ENCODE measurements around the gene PREPL. TPM values are rescaled to one million over a fixed set of nuclear protein-coding genes. Genes with fewer than 3 reads are reported as not detected.

The PREPL gene
- total RNA-seq, 4 donors from 2014 or later, result 29.2 to 55.9 (median 32.4) TPM

DNA sequence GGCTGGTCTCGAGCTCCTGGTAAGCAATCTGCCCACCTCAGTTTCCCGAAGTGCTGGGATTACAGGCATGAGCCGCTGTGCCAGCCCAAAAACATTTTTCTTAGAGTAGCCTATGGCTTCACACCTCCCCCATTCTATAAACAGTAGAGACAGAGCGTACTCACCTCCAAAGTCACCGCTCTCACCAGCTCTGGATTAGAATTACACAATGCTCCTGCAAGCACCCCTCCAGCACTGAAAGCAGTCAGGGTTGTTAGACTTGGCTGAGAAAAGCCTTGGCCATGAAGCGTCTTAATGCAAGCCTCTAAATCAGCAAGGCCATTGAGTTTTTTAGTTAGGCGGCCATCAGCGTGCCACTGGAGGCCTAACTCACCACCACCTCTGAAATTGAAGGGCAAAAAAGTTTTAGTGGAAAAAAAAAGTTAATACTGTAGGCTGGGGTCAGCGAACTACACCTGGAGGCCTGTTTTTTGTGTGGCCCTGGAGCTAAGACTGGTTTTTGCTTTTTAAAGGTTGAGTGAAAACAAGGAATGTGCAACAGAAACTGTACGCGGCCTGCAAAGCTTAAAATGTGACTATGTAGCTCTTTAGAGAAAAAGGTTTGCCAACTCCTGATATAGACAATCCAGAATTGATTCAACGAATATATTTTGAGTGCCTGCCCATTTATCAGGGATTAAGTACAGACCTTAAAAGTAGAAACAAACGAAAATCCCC is 34.6 kb downstream of the PREPL start:
- H3K4me3 ChIP-seq, result no peak overlapping the region
- DNase-seq, result no peak
- no peaks in the 10 kb centered on the region for H3K27me3 ChIP-seq
- no peaks in the 10 kb centered on the region for H3K9me3 ChIP-seq
- intact Hi-C loops (cut with DNase I; ENCODE audit: low total_unique reads) (no loop called here), in situ Hi-C loops (cut with MboI; ENCODE audit: low pct_ligation_motif_present in 1 of 4, low pct_unique_long_range_greater_than_20kb in 1 of 4, low sequenced_read_pairs in 3 of 4) (no loop called here)
- no peak for TF ChIP-seq POLR2A (IDR thresholded peaks at IDR 0.05)
- no peak for TF ChIP-seq EP300 (IDR thresholded peaks at IDR 0.05; ENCODE audit: low read depth)
- TF ChIP-seq, protein P1, sequence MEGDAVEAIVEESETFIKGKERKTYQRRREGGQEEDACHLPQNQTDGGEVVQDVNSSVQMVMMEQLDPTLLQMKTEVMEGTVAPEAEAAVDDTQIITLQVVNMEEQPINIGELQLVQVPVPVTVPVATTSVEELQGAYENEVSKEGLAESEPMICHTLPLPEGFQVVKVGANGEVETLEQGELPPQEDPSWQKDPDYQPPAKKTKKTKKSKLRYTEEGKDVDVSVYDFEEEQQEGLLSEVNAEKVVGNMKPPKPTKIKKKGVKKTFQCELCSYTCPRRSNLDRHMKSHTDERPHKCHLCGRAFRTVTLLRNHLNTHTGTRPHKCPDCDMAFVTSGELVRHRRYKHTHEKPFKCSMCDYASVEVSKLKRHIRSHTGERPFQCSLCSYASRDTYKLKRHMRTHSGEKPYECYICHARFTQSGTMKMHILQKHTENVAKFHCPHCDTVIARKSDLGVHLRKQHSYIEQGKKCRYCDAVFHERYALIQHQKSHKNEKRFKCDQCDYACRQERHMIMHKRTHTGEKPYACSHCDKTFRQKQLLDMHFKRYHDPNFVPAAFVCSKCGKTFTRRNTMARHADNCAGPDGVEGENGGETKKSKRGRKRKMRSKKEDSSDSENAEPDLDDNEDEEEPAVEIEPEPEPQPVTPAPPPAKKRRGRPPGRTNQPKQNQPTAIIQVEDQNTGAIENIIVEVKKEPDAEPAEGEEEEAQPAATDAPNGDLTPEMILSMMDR (IDR thresholded peaks at IDR 0.05), result no peak
- no peak for TF ChIP-seq POLR2AphosphoS5 (IDR thresholded peaks at IDR 0.05)
- no peak overlapping the region for H3K27ac ChIP-seq
- H3K4me1 ChIP-seq, result no peaks in the 10 kb centered on the region
- H3K36me3 ChIP-seq, result peaks cover 0 to 59% (median 26%) of the 10 kb centered on the region in 4 donors
- WGBS, 2 donors (ENCODE audit: low coverage in 1 of 2), result 89 to 96% methylated on average over 6 to 13 of the region's 13 CpGs

DNA sequence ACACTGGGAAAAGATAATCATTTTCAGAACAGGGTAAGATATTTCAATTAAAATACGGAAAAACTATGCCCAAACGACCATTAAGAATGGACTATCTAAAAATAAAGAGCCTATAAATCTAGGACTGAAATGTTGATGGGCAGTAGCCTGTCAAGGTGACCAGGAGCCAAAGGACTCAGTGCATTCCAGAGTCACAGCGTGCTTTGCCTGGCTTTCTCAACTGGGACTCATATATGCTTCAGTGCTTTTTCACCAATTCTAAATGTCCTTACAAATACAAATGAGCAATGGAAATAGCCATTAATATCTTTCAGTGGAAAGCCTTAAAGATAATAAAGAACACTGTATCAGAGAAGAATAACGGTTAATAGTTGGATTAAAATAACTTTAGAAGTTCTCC is 35.4 kb downstream of the PREPL start:
- H3K9me3 ChIP-seq, result no peaks in the 10 kb centered on the region
- H3K4me1 ChIP-seq, result no peaks in the 10 kb centered on the region
- WGBS, 2 donors (ENCODE audit: low coverage in 1 of 2), result 88% methylated on average over 4 of the region's 4 CpGs
- H3K27ac ChIP-seq, result no peak overlapping the region
- no peak overlapping the region for H3K4me3 ChIP-seq
- peaks cover 0 to 59% (median 30%) of the 10 kb centered on the region in 4 donors for H3K36me3 ChIP-seq
- intact Hi-C loops (cut with DNase I; ENCODE audit: low total_unique reads), result no loop called here
- in situ Hi-C loops (cut with MboI; ENCODE audit: low pct_ligation_motif_present in 1 of 4, low pct_unique_long_range_greater_than_20kb in 1 of 4, low sequenced_read_pairs in 3 of 4), result no loop called here
- DNase-seq, result no peak
- TF ChIP-seq POLR2AphosphoS5 (IDR thresholded peaks at IDR 0.05) (no peak), POLR2A (IDR thresholded peaks at IDR 0.05) (no peak), EP300 (IDR thresholded peaks at IDR 0.05; ENCODE audit: low read depth) (no peak)
- TF ChIP-seq, protein P1 (IDR thresholded peaks at IDR 0.05), result no peak
- no peaks in the 10 kb centered on the region for H3K27me3 ChIP-seq

DNA sequence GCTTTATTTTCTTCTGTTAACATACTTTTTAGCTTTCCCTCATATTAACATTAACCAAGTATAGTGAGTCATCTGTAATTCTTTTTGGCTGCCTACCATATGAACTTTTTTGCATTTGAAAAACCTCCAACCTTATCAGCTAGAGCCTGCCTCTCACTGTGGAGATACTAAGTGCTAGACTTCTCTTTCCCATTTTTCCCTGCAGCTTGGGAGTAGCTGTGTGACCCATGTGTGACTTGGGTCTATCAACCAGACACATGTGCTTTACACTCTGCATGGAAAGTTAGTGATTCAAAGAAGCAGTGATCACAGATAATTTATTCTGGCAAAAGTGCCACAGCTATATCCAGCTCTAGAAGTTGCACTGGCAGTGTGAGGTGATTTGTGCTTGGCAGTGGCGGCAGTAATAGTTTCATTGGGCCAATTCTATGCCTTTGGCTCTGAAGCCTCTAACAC is 36.3 kb downstream of the PREPL start:
- no peak for TF ChIP-seq EP300 (IDR thresholded peaks at IDR 0.05; ENCODE audit: low read depth)
- TF ChIP-seq POLR2AphosphoS5 (IDR thresholded peaks at IDR 0.05), result no peak
- TF ChIP-seq POLR2A (IDR thresholded peaks at IDR 0.05), result no peak
- TF ChIP-seq, protein P1 (IDR thresholded peaks at IDR 0.05), result no peak
- in situ Hi-C loops (cut with MboI; ENCODE audit: low pct_ligation_motif_present in 1 of 4, low pct_unique_long_range_greater_than_20kb in 1 of 4, low sequenced_read_pairs in 3 of 4), result no loop called here
- 89% methylated on average over 1 of the region's 1 CpG; no CpG with 5 or more reads in 1 of the 2 donors for WGBS, 2 donors (ENCODE audit: low coverage in 1 of 2)
- Histone ChIP-seq H3K4me1 (no peaks in the 10 kb centered on the region), H3K36me3 (peaks cover 0 to 65% (median 34%) of the 10 kb centered on the region in 4 donors), H3K27me3 (no peaks in the 10 kb centered on the region), H3K9me3 (no peaks in the 10 kb centered on the region), H3K27ac (no peak overlapping the region), H3K4me3 (no peak overlapping the region)
- intact Hi-C loops (cut with DNase I; ENCODE audit: low total_unique reads), result no loop called here
- no peak for DNase-seq

DNA sequence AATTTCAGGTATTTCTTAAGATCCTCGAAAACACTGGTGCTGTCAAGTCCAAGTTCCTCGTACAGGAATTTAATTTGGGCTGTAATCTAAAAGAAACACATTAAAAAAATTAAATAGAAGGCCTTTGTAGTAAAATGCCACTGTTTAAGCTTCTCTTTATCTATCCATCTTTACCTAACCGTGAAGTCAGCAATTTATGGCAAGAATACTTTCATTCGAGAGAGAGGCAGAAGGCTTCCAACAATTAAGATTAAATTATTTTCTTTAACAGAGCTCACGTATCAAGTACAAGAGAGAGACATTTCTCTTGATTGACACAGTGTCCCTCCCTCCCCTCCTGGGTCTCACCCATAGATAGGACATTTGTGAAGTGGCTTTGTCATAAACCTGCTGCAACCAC is 39.9 kb downstream of the PREPL start:
- peaks cover 0 to 73% (median 27%) of the 10 kb centered on the region in 4 donors for H3K36me3 ChIP-seq
- H3K4me1 ChIP-seq, result no peaks in the 10 kb centered on the region
- no peak for DNase-seq
- intact Hi-C loops (cut with DNase I; ENCODE audit: low total_unique reads), result no loop called here
- no peak overlapping the region for H3K27ac ChIP-seq
- no peaks in the 10 kb centered on the region for H3K9me3 ChIP-seq
- whole genome bisulfite sequencing, 2 donors (ENCODE audit: low coverage in 1 of 2), result 91 to 92% methylated on average over 5 of the region's 5 CpGs
- H3K4me3 ChIP-seq, result no peak overlapping the region
- no peaks in the 10 kb centered on the region for H3K27me3 ChIP-seq
- in situ Hi-C loops (cut with MboI; ENCODE audit: low pct_ligation_motif_present in 1 of 4, low pct_unique_long_range_greater_than_20kb in 1 of 4, low sequenced_read_pairs in 3 of 4), result no loop called here
- TF ChIP-seq POLR2A (IDR thresholded peaks at IDR 0.05) (no peak), POLR2AphosphoS5 (IDR thresholded peaks at IDR 0.05) (no peak), EP300 (IDR thresholded peaks at IDR 0.05; ENCODE audit: low read depth) (no peak)
- TF ChIP-seq, protein P1 (IDR thresholded peaks at IDR 0.05), result no peak
